ENCODE data around the gene SHROOM1. TPM values are rescaled to one million over a fixed set of nuclear protein-coding genes. Genes with fewer than 3 reads are reported as not detected.

SHROOM1 gene
- total RNA-seq, 2 donors from 2014 or later: 62.1 to 364 TPM

DNA sequence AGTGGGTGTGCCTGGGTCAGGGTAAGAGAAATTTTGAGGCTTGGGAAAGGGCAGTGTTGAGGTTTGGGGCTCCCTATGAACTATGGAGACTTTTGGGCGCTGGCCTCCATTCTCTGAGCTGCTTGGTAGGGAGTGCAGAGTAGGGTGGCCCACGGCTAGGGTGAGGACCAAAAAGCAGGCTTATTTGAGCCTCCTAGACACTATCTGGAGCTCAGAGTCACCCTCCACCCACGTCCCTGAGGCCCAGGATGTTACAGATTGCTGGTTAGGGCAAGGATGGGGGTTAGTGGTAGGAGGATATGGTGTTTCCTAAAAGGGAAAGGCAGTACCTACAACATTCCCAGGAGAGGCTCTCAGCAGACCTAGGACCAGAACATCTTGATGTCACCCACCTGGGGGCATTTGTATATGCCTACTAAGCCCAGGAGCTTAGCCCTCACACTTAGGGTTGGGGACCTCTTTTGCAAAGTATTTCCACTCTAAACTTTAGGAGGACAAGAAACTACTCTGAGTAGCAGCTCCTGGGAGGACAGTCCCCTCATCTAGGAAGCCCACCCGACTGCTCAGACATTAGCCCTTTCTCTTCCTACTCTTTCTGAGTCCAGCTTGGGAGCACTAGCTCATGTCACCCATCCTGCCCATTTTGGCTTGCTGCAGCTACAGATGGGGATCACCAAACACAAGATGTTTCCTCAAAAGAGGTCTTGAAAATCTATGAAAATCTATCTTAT lies 2.3 kb downstream of the SHROOM1 start:
- Histone ChIP-seq H3K9me3 (no peaks in the 10 kb centered on the region), H3K27ac (peak overlapping the region in 1 of 2 donors; percentile 46), H3K27me3 (replicated peaks; ENCODE audit: insufficient read depth) (no peaks in the 10 kb centered on the region), H3K36me3 (no peaks in the 10 kb centered on the region), H3K4me1 (replicated peaks) (peaks cover 12% of the 10 kb centered on the region), H3K4me3 (no peak overlapping the region)
- no peak for DNase-seq (ENCODE audit: low spot score)
- intact Hi-C loops (cut with DNase I): loop anchor here (10.0 kb wide), 2 partner anchors 227 to 303 kb away; partner anchors contain the start of gene HSPA4
- TF ChIP-seq, protein P1, sequence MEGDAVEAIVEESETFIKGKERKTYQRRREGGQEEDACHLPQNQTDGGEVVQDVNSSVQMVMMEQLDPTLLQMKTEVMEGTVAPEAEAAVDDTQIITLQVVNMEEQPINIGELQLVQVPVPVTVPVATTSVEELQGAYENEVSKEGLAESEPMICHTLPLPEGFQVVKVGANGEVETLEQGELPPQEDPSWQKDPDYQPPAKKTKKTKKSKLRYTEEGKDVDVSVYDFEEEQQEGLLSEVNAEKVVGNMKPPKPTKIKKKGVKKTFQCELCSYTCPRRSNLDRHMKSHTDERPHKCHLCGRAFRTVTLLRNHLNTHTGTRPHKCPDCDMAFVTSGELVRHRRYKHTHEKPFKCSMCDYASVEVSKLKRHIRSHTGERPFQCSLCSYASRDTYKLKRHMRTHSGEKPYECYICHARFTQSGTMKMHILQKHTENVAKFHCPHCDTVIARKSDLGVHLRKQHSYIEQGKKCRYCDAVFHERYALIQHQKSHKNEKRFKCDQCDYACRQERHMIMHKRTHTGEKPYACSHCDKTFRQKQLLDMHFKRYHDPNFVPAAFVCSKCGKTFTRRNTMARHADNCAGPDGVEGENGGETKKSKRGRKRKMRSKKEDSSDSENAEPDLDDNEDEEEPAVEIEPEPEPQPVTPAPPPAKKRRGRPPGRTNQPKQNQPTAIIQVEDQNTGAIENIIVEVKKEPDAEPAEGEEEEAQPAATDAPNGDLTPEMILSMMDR (IDR thresholded peaks at IDR 0.05): no peak
- no peak for TF ChIP-seq POLR2A (IDR thresholded peaks at IDR 0.05)
- no peak for TF ChIP-seq POLR2AphosphoS5 (IDR thresholded peaks at IDR 0.05)
- 84% methylated on average over 4 of the region's 4 CpGs for WGBS

DNA sequence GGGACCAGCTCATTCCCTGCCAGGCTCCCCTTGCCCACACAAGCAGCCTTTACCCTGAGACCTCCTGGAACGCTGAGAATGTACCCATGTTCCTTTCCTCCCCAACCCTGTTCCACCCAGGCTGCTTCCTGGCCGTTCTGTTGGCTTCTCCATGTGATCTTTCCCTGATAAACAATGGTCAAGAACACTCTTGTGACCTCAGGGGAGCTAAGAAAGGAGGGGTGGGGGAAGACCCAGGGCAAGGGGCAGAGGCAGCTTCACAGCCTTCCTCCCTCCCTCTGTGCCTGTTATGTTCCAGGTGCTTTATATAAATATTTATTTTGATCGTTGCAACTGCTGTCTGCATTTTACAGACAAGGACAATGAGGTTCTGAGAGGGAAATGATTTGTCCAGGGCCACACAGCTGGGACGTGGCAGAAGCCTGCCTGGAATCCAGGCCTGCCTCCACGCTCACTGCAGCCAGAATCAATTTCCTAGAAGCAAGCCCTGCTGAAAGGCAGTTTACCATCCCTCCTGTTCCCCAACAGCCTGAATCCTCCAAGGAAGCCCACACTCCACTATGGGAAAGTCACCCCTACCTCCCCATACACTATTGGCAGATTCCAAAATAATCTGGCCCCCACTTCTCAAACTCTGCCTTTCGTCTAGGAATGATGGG lies 3.9 kb downstream of the SHROOM1 start:
- DNase-seq (ENCODE audit: low spot score): no peak
- Histone ChIP-seq H3K4me3 (no peak overlapping the region), H3K9me3 (no peaks in the 10 kb centered on the region), H3K27me3 (replicated peaks; ENCODE audit: insufficient read depth) (no peaks in the 10 kb centered on the region), H3K4me1 (replicated peaks) (peaks cover 12% of the 10 kb centered on the region), H3K27ac (peak overlapping the region in 1 of 2 donors; percentile 46), H3K36me3 (no peaks in the 10 kb centered on the region)
- peak; percentile 28 for TF ChIP-seq POLR2AphosphoS5 (IDR thresholded peaks at IDR 0.05)
- TF ChIP-seq POLR2A (IDR thresholded peaks at IDR 0.05): no peak
- TF ChIP-seq, protein P1 (IDR thresholded peaks at IDR 0.05): no peak
- 52% methylated on average over 6 of the region's 6 CpGs for WGBS
- intact Hi-C loops (cut with DNase I): loop anchor here (10.0 kb wide), 2 partner anchors 228 to 302 kb away; partner anchors contain the start of gene HSPA4

DNA sequence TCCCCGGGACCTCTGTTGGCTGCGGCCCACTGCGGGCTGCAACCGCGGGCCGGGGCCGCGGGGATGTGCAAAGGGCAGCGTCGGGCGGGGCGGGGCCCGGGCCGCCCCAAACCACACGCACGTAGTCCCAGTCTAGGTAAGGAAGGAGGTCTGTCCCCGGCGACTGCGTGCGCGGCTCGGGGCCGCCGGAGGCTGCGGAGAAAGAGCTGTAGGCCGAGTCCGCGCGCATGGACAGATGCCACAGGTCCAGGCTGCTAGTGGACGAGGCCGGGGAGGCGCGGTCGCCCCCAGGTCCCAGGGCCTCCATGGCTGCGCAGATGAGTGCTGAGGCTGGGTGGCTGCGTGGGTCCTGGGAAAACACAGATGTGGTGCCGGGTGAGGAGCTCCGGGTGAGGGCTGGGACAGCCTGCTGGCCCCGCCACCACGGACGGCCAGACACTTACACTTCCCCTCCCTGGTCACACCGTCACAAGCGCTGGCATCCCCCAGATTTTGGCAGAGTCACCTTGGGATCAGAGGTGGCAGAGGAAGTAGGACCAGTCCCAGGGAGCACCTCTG lies 4.5 kb downstream of the SHROOM1 start:
- Histone ChIP-seq H3K4me1 (replicated peaks) (peaks cover 8% of the 10 kb centered on the region), H3K27ac (peak overlapping the region in 1 of 2 donors; percentile 46), H3K9me3 (no peaks in the 10 kb centered on the region), H3K4me3 (no peak overlapping the region), H3K27me3 (replicated peaks; ENCODE audit: insufficient read depth) (no peaks in the 10 kb centered on the region), H3K36me3 (no peaks in the 10 kb centered on the region)
- 80% methylated on average over 27 of the region's 43 CpGs for WGBS
- no peak for TF ChIP-seq POLR2A (IDR thresholded peaks at IDR 0.05)
- TF ChIP-seq, protein P1 (IDR thresholded peaks at IDR 0.05): no peak
- TF ChIP-seq POLR2AphosphoS5 (IDR thresholded peaks at IDR 0.05): no peak
- no peak for DNase-seq (ENCODE audit: low spot score)
- intact Hi-C loops (cut with DNase I): loop anchor here (10.0 kb wide), 2 partner anchors 229 to 301 kb away; partner anchors contain the start of gene HSPA4

DNA sequence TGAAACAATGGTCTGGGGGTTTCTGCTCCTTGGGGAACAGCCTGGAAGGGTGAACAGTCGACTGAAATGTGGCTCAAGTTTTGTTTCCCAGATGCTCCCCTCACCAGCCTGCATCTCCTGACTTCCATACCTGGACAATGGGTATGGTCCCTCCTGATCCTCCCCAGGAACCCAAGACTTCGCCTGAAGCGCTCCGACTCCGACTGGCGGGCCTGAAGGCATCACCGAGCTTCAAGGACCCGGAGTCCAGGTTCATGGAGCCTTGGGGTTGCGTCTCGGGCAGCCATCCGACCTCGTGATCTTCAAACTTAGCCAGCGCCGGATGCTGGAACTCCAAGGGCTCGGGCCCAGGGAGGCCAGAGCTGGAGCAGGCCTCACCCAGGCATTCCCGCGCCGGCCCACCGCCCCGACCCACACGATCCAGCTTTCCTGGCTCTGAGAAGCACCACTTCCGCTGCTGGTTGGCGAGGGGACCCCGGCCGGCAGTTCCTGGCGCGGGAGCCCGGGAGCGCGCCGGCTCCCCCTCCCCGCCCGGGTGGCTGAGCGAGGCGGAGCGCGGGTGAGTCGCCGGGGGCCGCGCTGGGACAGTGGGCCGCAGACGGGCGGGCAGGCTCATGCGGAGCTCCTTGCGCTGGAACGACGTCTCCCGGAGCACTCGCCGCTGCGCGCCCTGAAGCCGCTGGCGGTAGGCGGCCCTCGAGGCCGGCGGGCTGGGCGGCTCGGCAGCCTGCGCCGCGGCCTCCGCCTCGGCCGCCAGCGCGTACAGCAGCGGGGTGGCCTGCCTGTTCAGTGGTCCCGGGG lies 5.2 kb downstream of the SHROOM1 start:
- DNase-seq (ENCODE audit: low spot score): no peak
- Histone ChIP-seq H3K4me3 (no peak overlapping the region), H3K27ac (peak overlapping the region in 1 of 2 donors; percentile 46), H3K4me1 (replicated peaks) (peaks cover 7% of the 10 kb centered on the region), H3K36me3 (no peaks in the 10 kb centered on the region), H3K9me3 (no peaks in the 10 kb centered on the region), H3K27me3 (replicated peaks; ENCODE audit: insufficient read depth) (no peaks in the 10 kb centered on the region)
- intact Hi-C loops (cut with DNase I): loop anchor here (10.0 kb wide), 2 partner anchors 230 to 300 kb away; partner anchors contain the start of gene HSPA4
- 74% methylated on average over 39 of the region's 71 CpGs for WGBS
- TF ChIP-seq POLR2A (IDR thresholded peaks at IDR 0.05): no peak
- no peak for TF ChIP-seq POLR2AphosphoS5 (IDR thresholded peaks at IDR 0.05)
- TF ChIP-seq, protein P1 (IDR thresholded peaks at IDR 0.05): no peak

All from prostate gland (tissue), 2 donors.